Activated T-helper 1 cell treated with anti-CD3 and anti-CD28 coated beads, Interleukin-2, amount 50 U/mL, for 16 hours (primary cell): ENCODE results near the gene ERG.

Experiments used
- DNase-seq, 2 donors: peaks; one replicate each; pipeline ENCODE4 v3.0.0-alpha.2; 2020; ENCODE audit warnings: low read depth in 1 of 2, low spot score in 1 of 2

Gene ERG

GRCh38 chr21:38498057-38498833 is at the start of gene ERG:
ERG (minus strand) TSS chr21:38498477; CDS start chr21:38498380, 97 bp downstream.
- no peak for DNase-seq

- DNase-seq = no peak
These were observed 46.4 kb upstream of the ERG start for GRCh38 chr21:38544661-38545060.

GRCh38 chr21:38542263-38542662 is 44.0 kb upstream of the ERG start:
- DNase-seq = no peak

GRCh38 chr21:38538353-38538752 is 40.1 kb upstream of the ERG start:
- DNase-seq = no peak

- no peak for DNase-seq
These were observed 36.3 kb upstream of the ERG start for GRCh38 chr21:38534591-38534990.

GRCh38 chr21:38533887-38534286 is 35.6 kb upstream of the ERG start:
- DNase-seq = no peak

- DNase-seq = no peak
These were observed 33.3 kb upstream of the ERG start for GRCh38 chr21:38531591-38531990.

GRCh38 chr21:38531039-38531541 is 32.8 kb upstream of the ERG start:
- no peak for DNase-seq

- DNase-seq = no peak
These were observed 29.5 kb upstream of the ERG start for GRCh38 chr21:38527737-38528136.

- DNase-seq = no peak
These were observed 27.2 kb upstream of the ERG start for GRCh38 chr21:38525454-38525853.

GRCh38 chr21:38524168-38525153 is 26.2 kb upstream of the ERG start:
- DNase-seq = no peak

GRCh38 chr21:38520511-38520910 is 22.2 kb upstream of the ERG start:
- no peak for DNase-seq

- no peak for DNase-seq
These were observed 13.5 kb upstream of the ERG start for GRCh38 chr21:38511662-38512243.

- no peak for DNase-seq
These were observed 12.9 kb upstream of the ERG start for GRCh38 chr21:38511198-38511597.

- DNase-seq = no peak
These were observed 9.2 kb upstream of the ERG start for GRCh38 chr21:38507374-38507942.

- no peak for DNase-seq
These were observed 8.5 kb upstream of the ERG start for GRCh38 chr21:38506661-38507281.

- DNase-seq = no peak
These were observed 7.6 kb upstream of the ERG start for GRCh38 chr21:38505654-38506523.

GRCh38 chr21:38504066-38504465 is 5.8 kb upstream of the ERG start:
- DNase-seq = no peak

- no peak for DNase-seq
These were observed 5.3 kb upstream of the ERG start for GRCh38 chr21:38503583-38503982.

- DNase-seq = no peak
These were observed 1.8 kb upstream of the ERG start for GRCh38 chr21:38500073-38500472.
